HepG2 (cell line): Measurements from ENCODE around the gene DDIT4. TPM values are rescaled to one million over a fixed set of nuclear protein-coding genes. Genes with fewer than 3 reads are reported as not detected.

Experiments used
- BCL6 ChIP-seq: IDR thresholded peaks from 2 replicates; pipeline ENCODE4 v1.6.1; 2016; ENCODE audit warnings: missing genetic modification reagents, missing compliant biosample characterization
- CBX2 ChIP-seq, 2 experiments: fragments of 200-600 bp in 1 of 2; sonication (generic); formaldehyde crosslinking in 1 of 2; IDR thresholded peaks; 2 replicates each; pipeline versions ENCODE4 v1.7.0 to v1.8.1; 2018 to 2022; ENCODE audit warnings: low read depth in 2 of 2, low read length in 1 of 2, mild to moderate bottlenecking in 1 of 2, missing genetic modification reagents in 1 of 2
- EHMT2 ChIP-seq: fragments of 200-600 bp; sonication (generic); IDR thresholded peaks from 2 replicates; pipeline ENCODE4 v1.7.0; 2017; ENCODE audit warnings: antibody characterized with exemption, low read depth, low read length, borderline replicate concordance
- HOMEZ ChIP-seq: IDR thresholded peaks from 2 replicates; pipeline ENCODE4 v1.6.1; 2016; ENCODE audit warnings: low read depth
- KLF12 ChIP-seq: sonication (generic); formaldehyde crosslinking; IDR thresholded peaks from 2 replicates; pipeline ENCODE4 v1.4.0; 2020; ENCODE audit warnings: missing genetic modification reagents, borderline replicate concordance
- MED1 ChIP-seq: sonication (generic); formaldehyde crosslinking; IDR thresholded peaks from 2 replicates; pipeline ENCODE4 v1.4.0; 2020; ENCODE audit warnings: missing genetic modification reagents
- MEF2D ChIP-seq: sonication (generic); formaldehyde crosslinking; IDR thresholded peaks from 2 replicates; pipeline ENCODE4 v1.5.1; 2020; ENCODE audit warnings: mild to moderate bottlenecking, missing genetic modification reagents
- PBX3 ChIP-seq: sonication (generic); formaldehyde crosslinking; IDR thresholded peaks from 2 replicates; pipeline ENCODE4 v1.8.1; 2023; ENCODE audit warnings: missing genetic modification reagents, inconsistent platforms, borderline replicate concordance
- POGZ ChIP-seq: sonication (generic); formaldehyde crosslinking; IDR thresholded peaks from 2 replicates; pipeline ENCODE4 v1.4.0; 2020; ENCODE audit warnings: mild to moderate bottlenecking, missing genetic modification reagents
- RNF2 ChIP-seq: fragments of 450-650 bp; conservative IDR thresholded peaks from 2 replicates; pipeline ENCODE4 v1.6.1; 2016; ENCODE audit warnings: low read depth
- SNAPC4 ChIP-seq: sonication (generic); formaldehyde crosslinking; IDR thresholded peaks from 2 replicates; pipeline ENCODE4 v1.4.0; 2020; ENCODE audit warnings: mild to moderate bottlenecking, missing genetic modification reagents
- SRY ChIP-seq: sonication (generic); formaldehyde crosslinking; IDR thresholded peaks from 2 replicates; pipeline ENCODE4 v1.8.0; 2022; ENCODE audit warnings: mild to moderate bottlenecking, missing genetic modification reagents
- STAG1 ChIP-seq: sonication (generic); formaldehyde crosslinking; IDR thresholded peaks from 2 replicates; pipeline ENCODE4 v1.4.0; 2020; ENCODE audit warnings: missing genetic modification reagents
- ZBTB20 ChIP-seq: sonication (generic); formaldehyde crosslinking; IDR thresholded peaks from 2 replicates; pipeline ENCODE4 v1.8.1; 2023; ENCODE audit warnings: missing genetic modification reagents, low read depth, mild to moderate bottlenecking, borderline replicate concordance
- ZBTB25 ChIP-seq: IDR thresholded peaks from 2 replicates; pipeline ENCODE4 v1.6.1; 2018; ENCODE audit warnings: missing genetic modification reagents
- ZNF143 ChIP-seq: sonication (generic); formaldehyde crosslinking; IDR thresholded peaks from 2 replicates; pipeline ENCODE4 v1.4.0; 2020; ENCODE audit warnings: missing genetic modification reagents
- ZNF225 ChIP-seq: sonication (generic); formaldehyde crosslinking; IDR thresholded peaks from 2 replicates; pipeline ENCODE4 v1.4.0; 2020; ENCODE audit warnings: mild to moderate bottlenecking, missing genetic modification reagents
- ZNF580 ChIP-seq: IDR thresholded peaks from 2 replicates; pipeline ENCODE4 v1.6.1; 2016; ENCODE audit warnings: low read depth, borderline replicate concordance
- ZNF614 ChIP-seq: IDR thresholded peaks from 2 replicates; pipeline ENCODE4 v1.6.1; 2018; ENCODE audit warnings: missing biosample characterization, missing genetic modification reagents, inconsistent platforms, borderline replicate concordance
- ZNF782 ChIP-seq: sonication (generic); formaldehyde crosslinking; IDR thresholded peaks from 2 replicates; pipeline ENCODE4 v1.4.0; 2020; ENCODE audit warnings: missing genetic modification reagents, mild to moderate bottlenecking, borderline replicate concordance
- polyA plus RNA-seq, 8 experiments: library from polyadenylated mRNA; depleted of rRNA in 3 of 8; stranded (reverse) in 7 of 8; unstranded in 1 of 8; fragments of >200 nt; fragmentation: Illumina TruSeq in 4 of 8; extraction: Trizol in 4 of 8; gene quantifications; 2 replicates each; pipeline versions ENCODE4 v1.2.1 to v1.2.3, GENCODE V29; 2011 to 2016; ENCODE audit warnings: low read depth in 4 of 8, missing spikeins in 1 of 8, mixed read lengths in 1 of 8; ENCODE audit not compliant: insufficient read depth in 1 of 8
- total RNA-seq, 5 experiments: library from RNA; depleted of rRNA; stranded (reverse); fragments of >200 nt; fragmentation: Illumina TruSeq; extraction: Trizol; gene quantifications; 2 replicates each; pipeline ENCODE4 v1.2.3, GENCODE V29; 2016; ENCODE audit warnings: low read depth in 1 of 5

Gene DDIT4
- total and polyA plus RNA-seq, 2 of the 13 experiments (the other 11 are each of a cell fraction or from before 2014, with no cell fraction given): 35.6 to 40.7 TPM

- peak; percentile 91 for TF ChIP-seq RNF2
- TF ChIP-seq ZNF580 (CRISPR knock-in tag): peak; percentile 92; the same call in 1 of the 2 replicates
- no peak for TF ChIP-seq EHMT2
- peak; percentile 79 for TF ChIP-seq MEF2D (CRISPR knock-in tag)
- peak; percentile 32; the same call in 1 of the 2 replicates for TF ChIP-seq ZNF143 (CRISPR knock-in tag)
- peak; percentile 67; the same call in 1 of the 2 replicates for TF ChIP-seq ZNF225 (CRISPR knock-in tag)
- 0 out of 2 replicates have a peak, but pooled peaks have one; percentile 68 for TF ChIP-seq SNAPC4 (CRISPR knock-in tag)
- no peak for TF ChIP-seq ZNF782 (CRISPR knock-in tag)
- TF ChIP-seq SRY (CRISPR knock-in tag): peak; percentile 79
- TF ChIP-seq HOMEZ (CRISPR knock-in tag): no peak
- TF ChIP-seq STAG1: peak; percentile 24; the same call in 1 of the 2 replicates
- TF ChIP-seq KLF12 (CRISPR knock-in tag): peak; percentile 77; the same call in 1 of the 2 replicates
- peak; percentile 90 for TF ChIP-seq MED1 (CRISPR knock-in tag)
- TF ChIP-seq PBX3 (CRISPR knock-in tag): no peak
- peak; percentile 89; the same call in 1 of the 2 replicates for TF ChIP-seq ZBTB20 (CRISPR knock-in tag)
- TF ChIP-seq ZBTB25: peak; percentile 65
- TF ChIP-seq BCL6: peak; percentile 65
- TF ChIP-seq POGZ (CRISPR knock-in tag): peak; percentile 63; the same call in 1 of the 2 replicates
- peak; percentile 77; the same call in 1 of the 2 replicates for TF ChIP-seq ZNF614 (CRISPR knock-in tag)
- no peak for TF ChIP-seq CBX2 (IDR thresholded peaks at IDR 0.05; ENCODE audit: low read depth, low read length)
- TF ChIP-seq CBX2 (CRISPR knock-in tag; IDR thresholded peaks at IDR 0.05; ENCODE audit: low read depth): no peak
Measured at GRCh38 chr10:72316748-72317435, 43.2 kb downstream of the DDIT4 start (continued).
